Measurements from ENCODE around the gene WNT6. TPM values are rescaled to one million over a fixed set of nuclear protein-coding genes. Genes with fewer than 3 reads are reported as not detected.

Gene WNT6
- total RNA-seq, 1 experiment from 2014 or later: 7.8 TPM

DNA sequence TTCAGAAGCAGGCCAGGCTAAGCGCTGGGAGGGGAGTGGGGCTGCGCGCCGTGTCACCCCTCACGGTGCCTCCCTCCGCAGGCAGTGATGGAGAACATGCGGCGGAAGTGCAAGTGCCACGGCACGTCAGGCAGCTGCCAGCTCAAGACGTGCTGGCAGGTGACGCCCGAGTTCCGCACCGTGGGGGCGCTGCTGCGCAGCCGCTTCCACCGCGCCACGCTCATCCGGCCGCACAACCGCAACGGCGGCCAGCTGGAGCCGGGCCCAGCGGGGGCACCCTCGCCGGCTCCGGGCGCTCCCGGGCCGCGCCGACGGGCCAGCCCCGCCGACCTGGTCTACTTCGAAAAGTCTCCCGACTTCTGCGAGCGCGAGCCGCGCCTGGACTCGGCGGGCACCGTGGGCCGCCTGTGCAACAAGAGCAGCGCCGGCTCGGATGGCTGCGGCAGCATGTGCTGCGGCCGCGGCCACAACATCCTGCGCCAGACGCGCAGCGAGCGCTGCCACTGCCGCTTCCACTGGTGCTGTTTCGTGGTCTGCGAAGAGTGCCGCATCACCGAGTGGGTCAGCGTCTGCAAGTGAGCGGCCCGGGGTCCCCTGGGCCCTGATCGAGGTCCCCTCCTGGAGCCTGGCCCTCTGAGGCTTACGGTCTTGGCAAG lies 33.2 kb downstream of the WNT6 start:
- Histone ChIP-seq H3K9ac (ENCODE audit: low read length) (peak overlapping the region; percentile 76), H4K20me1 (ENCODE audit: insufficient read depth, low read depth, low read length) (0 out of 2 replicates have a peak, but pooled peaks cover 4% of the 10 kb centered on the region), H3K36me3 (ENCODE audit: insufficient read depth, low read length) (no peaks in the 10 kb centered on the region), H2AFZ (ENCODE audit: low read length) (peak overlapping the region; percentile 81), H3K27me3 (ENCODE audit: low read length) (no peaks in the 10 kb centered on the region), H3K9me2 (replicated peaks; ENCODE audit: insufficient read depth, low read length) (no peaks in the 10 kb centered on the region), H3K4me1 (ENCODE audit: low read length) (peaks cover 36% of the 10 kb centered on the region), H3K79me2 (ENCODE audit: low read length) (no peaks in the 10 kb centered on the region), H3K4me2 (ENCODE audit: low read depth, low read length, poor library complexity, severe bottlenecking) (peak overlapping the region; percentile 82), H3K27ac (ENCODE audit: low read length) (no peak overlapping the region), H3K4me3 (ENCODE audit: low read length) (peak overlapping the region; percentile 70), H3K9me3 (ENCODE audit: low read length) (no peaks in the 10 kb centered on the region)
- DNase-seq: peak; percentile 94

DNA sequence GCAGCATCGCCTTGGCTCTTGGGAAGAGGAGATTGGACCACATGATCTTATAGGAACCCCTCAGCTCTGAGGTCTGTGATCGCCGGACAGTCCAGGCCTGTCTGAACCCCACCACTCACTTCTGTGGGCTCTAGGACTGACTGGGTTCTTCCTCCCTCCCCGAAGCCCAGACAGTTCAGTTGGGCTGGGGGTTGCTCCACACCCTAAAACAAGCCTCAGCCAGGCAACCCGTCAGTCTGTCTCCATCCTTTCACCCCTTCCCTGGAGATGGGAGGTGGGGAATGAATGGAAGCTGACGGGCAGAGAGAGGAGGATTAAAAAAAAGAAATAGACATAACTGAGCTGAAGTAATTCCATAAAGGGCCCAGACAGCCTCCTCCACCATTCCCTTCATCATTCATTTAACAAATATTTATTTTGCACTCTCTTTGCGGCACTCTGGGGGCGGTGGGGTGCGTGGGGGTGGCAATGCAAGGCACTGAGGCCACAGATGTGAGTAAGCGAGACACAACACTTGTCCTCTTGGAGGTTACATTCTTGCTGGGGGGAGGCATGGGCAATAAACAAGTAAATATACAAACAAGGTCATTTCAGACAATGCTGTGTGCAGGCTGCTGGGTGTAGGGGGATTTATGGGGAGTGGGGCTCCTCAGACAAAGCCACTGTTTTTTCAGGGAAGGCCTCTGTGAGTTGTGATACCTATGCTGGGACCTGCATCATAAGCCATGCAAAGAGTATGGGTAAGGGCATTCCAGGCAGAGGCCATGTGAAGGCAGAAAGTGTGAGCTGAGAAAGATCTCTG lies 33.9 kb downstream of the WNT6 start:
- Histone ChIP-seq H3K79me2 (ENCODE audit: low read length) (no peaks in the 10 kb centered on the region), H3K9ac (ENCODE audit: low read length) (peak overlapping the region; percentile 76), H4K20me1 (ENCODE audit: insufficient read depth, low read depth, low read length) (0 out of 2 replicates have a peak, but pooled peaks cover 5% of the 10 kb centered on the region), H3K4me2 (ENCODE audit: low read depth, low read length, poor library complexity, severe bottlenecking) (peak overlapping the region; percentile 82), H3K9me2 (replicated peaks; ENCODE audit: insufficient read depth, low read length) (no peaks in the 10 kb centered on the region), H2AFZ (ENCODE audit: low read length) (peak overlapping the region; percentile 78), H3K27ac (ENCODE audit: low read length) (no peak overlapping the region), H3K4me1 (ENCODE audit: low read length) (peaks cover 39% of the 10 kb centered on the region), H3K4me3 (ENCODE audit: low read length) (peak overlapping the region; percentile 70), H3K27me3 (ENCODE audit: low read length) (no peaks in the 10 kb centered on the region), H3K36me3 (ENCODE audit: insufficient read depth, low read length) (no peaks in the 10 kb centered on the region), H3K9me3 (ENCODE audit: low read length) (no peaks in the 10 kb centered on the region)
- no peak for DNase-seq

- peaks cover 39% of the 10 kb centered on the region for H3K4me1 ChIP-seq (ENCODE audit: low read length)
- H3K4me3 ChIP-seq (ENCODE audit: low read length): peak overlapping the region; percentile 70; the same call in 1 of the 2 replicates
- H3K79me2 ChIP-seq (ENCODE audit: low read length): no peaks in the 10 kb centered on the region
- H3K27ac ChIP-seq (ENCODE audit: low read length): no peak overlapping the region
- no peaks in the 10 kb centered on the region for H3K9me3 ChIP-seq (ENCODE audit: low read length)
- no peaks in the 10 kb centered on the region for H3K27me3 ChIP-seq (ENCODE audit: low read length)
- peak overlapping the region; percentile 76 for H3K9ac ChIP-seq (ENCODE audit: low read length)
- H2AFZ ChIP-seq (ENCODE audit: low read length): no peak overlapping the region
- H3K9me2 ChIP-seq (replicated peaks; ENCODE audit: insufficient read depth, low read length): no peaks in the 10 kb centered on the region
- peak overlapping the region; percentile 82 for H3K4me2 ChIP-seq (ENCODE audit: low read depth, low read length, poor library complexity, severe bottlenecking)
- DNase-seq: no peak
- H4K20me1 ChIP-seq (ENCODE audit: insufficient read depth, low read depth, low read length): 0 out of 2 replicates have a peak, but pooled peaks cover 5% of the 10 kb centered on the region
- H3K36me3 ChIP-seq (ENCODE audit: insufficient read depth, low read length): no peaks in the 10 kb centered on the region
These were observed 34.7 kb downstream of the WNT6 start for GRCh38 chr2:218894151-218894879.

DNA sequence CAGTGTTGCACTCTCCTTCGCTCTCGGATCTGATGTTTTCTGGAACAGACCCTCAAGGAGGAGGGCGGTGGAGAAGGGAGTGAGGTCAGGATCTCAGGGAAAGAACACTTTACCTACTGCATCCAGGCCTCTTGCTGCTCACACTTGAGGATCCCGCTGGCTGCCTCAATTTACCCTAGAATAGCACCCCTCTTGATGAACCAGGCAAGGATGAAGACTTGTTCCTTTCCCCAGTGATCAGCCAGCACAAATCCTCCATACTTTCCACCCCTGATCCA lies 35.2 kb downstream of the WNT6 start:
- Histone ChIP-seq H3K4me2 (ENCODE audit: low read depth, low read length, poor library complexity, severe bottlenecking) (no peak overlapping the region), H3K27ac (ENCODE audit: low read length) (no peak overlapping the region), H3K9me3 (ENCODE audit: low read length) (no peaks in the 10 kb centered on the region), H2AFZ (ENCODE audit: low read length) (no peak overlapping the region), H3K4me3 (ENCODE audit: low read length) (no peak overlapping the region), H3K27me3 (ENCODE audit: low read length) (no peaks in the 10 kb centered on the region), H3K4me1 (ENCODE audit: low read length) (peaks cover 39% of the 10 kb centered on the region), H3K79me2 (ENCODE audit: low read length) (no peaks in the 10 kb centered on the region), H4K20me1 (ENCODE audit: insufficient read depth, low read depth, low read length) (0 out of 2 replicates have a peak, but pooled peaks cover 5% of the 10 kb centered on the region), H3K9ac (ENCODE audit: low read length) (no peak overlapping the region), H3K36me3 (ENCODE audit: insufficient read depth, low read length) (no peaks in the 10 kb centered on the region), H3K9me2 (replicated peaks; ENCODE audit: insufficient read depth, low read length) (no peaks in the 10 kb centered on the region)
- no peak for DNase-seq

DNA sequence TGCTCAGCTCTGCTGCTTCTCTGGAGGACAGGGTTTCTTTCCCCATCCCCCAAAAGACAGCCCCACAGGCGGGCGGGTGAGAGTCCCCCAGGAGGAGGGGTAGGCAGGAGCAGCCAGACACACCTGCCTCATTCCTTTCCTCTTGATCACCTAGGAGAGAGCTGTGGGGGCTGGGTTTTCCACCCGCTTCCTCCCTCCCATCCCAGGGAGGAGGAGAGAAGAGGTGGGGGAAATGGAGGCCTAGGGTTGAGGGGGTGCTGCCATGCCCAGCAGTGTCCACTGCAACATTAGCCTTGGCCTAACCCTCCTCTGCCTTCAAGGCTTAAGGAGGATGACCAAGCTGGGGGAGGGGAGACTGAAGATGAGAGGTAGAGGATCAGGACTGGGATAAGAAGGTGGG lies 35.7 kb downstream of the WNT6 start:
- Histone ChIP-seq H3K27ac (ENCODE audit: low read length) (no peak overlapping the region), H3K4me3 (ENCODE audit: low read length) (no peak overlapping the region)

DNA sequence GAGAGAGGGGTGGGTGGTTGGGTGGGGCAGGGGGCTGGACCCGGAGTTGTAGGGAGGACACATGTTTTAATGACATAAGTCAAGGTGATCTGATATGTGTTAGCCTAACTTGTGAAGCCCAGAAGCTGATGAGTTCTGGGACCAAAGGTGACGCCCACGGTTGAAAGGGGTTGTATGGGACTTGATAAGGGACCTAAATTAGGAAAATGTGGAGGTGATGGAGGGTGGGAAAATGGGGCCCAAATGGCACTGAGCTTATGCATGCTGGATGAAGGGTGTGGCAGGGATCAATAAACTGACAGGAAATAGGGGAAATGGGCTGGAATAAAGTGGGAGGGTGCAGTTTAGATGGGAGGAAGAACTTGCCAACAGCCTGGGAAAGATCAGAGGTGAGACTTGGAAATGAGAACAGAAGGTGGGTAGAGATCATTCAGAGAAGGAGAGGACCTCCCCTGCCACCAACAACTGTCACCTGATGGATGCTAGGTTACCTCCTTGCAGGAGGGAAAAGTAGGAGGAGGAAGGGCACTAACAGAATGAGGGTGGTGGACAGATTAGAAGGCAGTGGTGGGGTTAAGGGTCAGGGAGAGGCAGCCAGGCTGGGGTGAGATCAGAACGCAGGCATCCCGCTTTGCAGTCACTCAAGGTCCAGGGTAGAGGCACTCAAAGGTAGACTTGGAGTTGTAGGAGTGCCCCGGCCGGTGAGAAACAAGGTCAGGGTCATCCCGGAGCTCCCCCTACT lies 36.3 kb downstream of the WNT6 start:
- Histone ChIP-seq H3K9ac (ENCODE audit: low read length) (peak overlapping the region; percentile 32), H3K36me3 (ENCODE audit: insufficient read depth, low read length) (no peaks in the 10 kb centered on the region), H2AFZ (ENCODE audit: low read length) (no peak overlapping the region; the same call in 1 of the 2 replicates), H3K9me3 (ENCODE audit: low read length) (no peaks in the 10 kb centered on the region), H4K20me1 (ENCODE audit: insufficient read depth, low read depth, low read length) (0 out of 2 replicates have a peak, but pooled peaks cover 5% of the 10 kb centered on the region), H3K4me2 (ENCODE audit: low read depth, low read length, poor library complexity, severe bottlenecking) (peak overlapping the region; percentile 67), H3K79me2 (ENCODE audit: low read length) (no peaks in the 10 kb centered on the region), H3K27ac (ENCODE audit: low read length) (no peak overlapping the region), H3K9me2 (replicated peaks; ENCODE audit: insufficient read depth, low read length) (no peaks in the 10 kb centered on the region), H3K27me3 (ENCODE audit: low read length) (no peaks in the 10 kb centered on the region), H3K4me1 (ENCODE audit: low read length) (peaks cover 39% of the 10 kb centered on the region), H3K4me3 (ENCODE audit: low read length) (peak overlapping the region; percentile 53; the same call in 1 of the 2 replicates)
- no peak for DNase-seq

More for the DNA sequence above, 35.7 kb downstream of the WNT6 start:
- no peak overlapping the region for H3K9ac ChIP-seq (ENCODE audit: low read length)
- 0 out of 2 replicates have a peak, but pooled peaks cover 5% of the 10 kb centered on the region for H4K20me1 ChIP-seq (ENCODE audit: insufficient read depth, low read depth, low read length)
- peaks cover 39% of the 10 kb centered on the region for H3K4me1 ChIP-seq (ENCODE audit: low read length)
- H3K9me3 ChIP-seq (ENCODE audit: low read length): no peaks in the 10 kb centered on the region
- no peaks in the 10 kb centered on the region for H3K9me2 ChIP-seq (replicated peaks; ENCODE audit: insufficient read depth, low read length)
- H2AFZ ChIP-seq (ENCODE audit: low read length): no peak overlapping the region
- no peaks in the 10 kb centered on the region for H3K27me3 ChIP-seq (ENCODE audit: low read length)
- H3K79me2 ChIP-seq (ENCODE audit: low read length): no peaks in the 10 kb centered on the region
- H3K4me2 ChIP-seq (ENCODE audit: low read depth, low read length, poor library complexity, severe bottlenecking): no peak overlapping the region
- H3K36me3 ChIP-seq (ENCODE audit: insufficient read depth, low read length): no peaks in the 10 kb centered on the region
- no peak for DNase-seq

GRCh38 chr2:218896501-218897393 lies 37.1 kb downstream of the WNT6 start:
- Histone ChIP-seq H3K79me2 (ENCODE audit: low read length) (no peaks in the 10 kb centered on the region), H3K4me1 (ENCODE audit: low read length) (peaks cover 39% of the 10 kb centered on the region), H4K20me1 (ENCODE audit: insufficient read depth, low read depth, low read length) (0 out of 2 replicates have a peak, but pooled peaks cover 5% of the 10 kb centered on the region), H2AFZ (ENCODE audit: low read length) (peak overlapping the region; percentile 73; the same call in 1 of the 2 replicates), H3K27ac (ENCODE audit: low read length) (no peak overlapping the region), H3K9me3 (ENCODE audit: low read length) (no peaks in the 10 kb centered on the region), H3K36me3 (ENCODE audit: insufficient read depth, low read length) (no peaks in the 10 kb centered on the region), H3K4me2 (ENCODE audit: low read depth, low read length, poor library complexity, severe bottlenecking) (peak overlapping the region; percentile 67), H3K9ac (ENCODE audit: low read length) (peak overlapping the region; percentile 32), H3K27me3 (ENCODE audit: low read length) (no peaks in the 10 kb centered on the region), H3K9me2 (replicated peaks; ENCODE audit: insufficient read depth, low read length) (no peaks in the 10 kb centered on the region), H3K4me3 (ENCODE audit: low read length) (peak overlapping the region; percentile 53; the same call in 1 of the 2 replicates)
- peak; percentile 70 for DNase-seq
